Body of pancreas (tissue), 4 donors: Measurements from ENCODE around the gene ELOVL6.

Source experiments
- POLR2A ChIP-seq, 3 donors: fragments of 450-650 bp; IDR thresholded peaks; one replicate each; pipeline ENCODE4 v1.6.1; 2016; ENCODE audit warnings: antibody characterized with exemption in 3 of 3, mild to moderate bottlenecking in 2 of 3
- TF ChIP-seq, protein P1 (sequence below), 7 experiments: fragments of 450-650 bp in 4 of 7; fragments of 200-600 bp in 3 of 7; sonication (generic) in 3 of 7; IDR thresholded peaks; one replicate each; pipeline ENCODE4 v1.5.1; 2016 to 2019; ENCODE audit warnings: antibody characterized with exemption in 7 of 7

GRCh38 chr4:110022457-110022856 is 176.0 kb downstream of the ELOVL6 start:
- TF ChIP-seq, protein P1, sequence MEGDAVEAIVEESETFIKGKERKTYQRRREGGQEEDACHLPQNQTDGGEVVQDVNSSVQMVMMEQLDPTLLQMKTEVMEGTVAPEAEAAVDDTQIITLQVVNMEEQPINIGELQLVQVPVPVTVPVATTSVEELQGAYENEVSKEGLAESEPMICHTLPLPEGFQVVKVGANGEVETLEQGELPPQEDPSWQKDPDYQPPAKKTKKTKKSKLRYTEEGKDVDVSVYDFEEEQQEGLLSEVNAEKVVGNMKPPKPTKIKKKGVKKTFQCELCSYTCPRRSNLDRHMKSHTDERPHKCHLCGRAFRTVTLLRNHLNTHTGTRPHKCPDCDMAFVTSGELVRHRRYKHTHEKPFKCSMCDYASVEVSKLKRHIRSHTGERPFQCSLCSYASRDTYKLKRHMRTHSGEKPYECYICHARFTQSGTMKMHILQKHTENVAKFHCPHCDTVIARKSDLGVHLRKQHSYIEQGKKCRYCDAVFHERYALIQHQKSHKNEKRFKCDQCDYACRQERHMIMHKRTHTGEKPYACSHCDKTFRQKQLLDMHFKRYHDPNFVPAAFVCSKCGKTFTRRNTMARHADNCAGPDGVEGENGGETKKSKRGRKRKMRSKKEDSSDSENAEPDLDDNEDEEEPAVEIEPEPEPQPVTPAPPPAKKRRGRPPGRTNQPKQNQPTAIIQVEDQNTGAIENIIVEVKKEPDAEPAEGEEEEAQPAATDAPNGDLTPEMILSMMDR (IDR thresholded peaks at IDR 0.05) = no peak
- TF ChIP-seq POLR2A (IDR thresholded peaks at IDR 0.05) = no peak
